GM21529 (cell line): ENCODE results near the gene MTMR3.

Experiments used
- ATAC-seq: cut with Tn5 transposase; IDR thresholded peaks from one replicate; pipeline ENCODE4 v1.9.1; 2021; ENCODE audit not compliant: unreplicated experiment

The MTMR3 gene

DNA sequence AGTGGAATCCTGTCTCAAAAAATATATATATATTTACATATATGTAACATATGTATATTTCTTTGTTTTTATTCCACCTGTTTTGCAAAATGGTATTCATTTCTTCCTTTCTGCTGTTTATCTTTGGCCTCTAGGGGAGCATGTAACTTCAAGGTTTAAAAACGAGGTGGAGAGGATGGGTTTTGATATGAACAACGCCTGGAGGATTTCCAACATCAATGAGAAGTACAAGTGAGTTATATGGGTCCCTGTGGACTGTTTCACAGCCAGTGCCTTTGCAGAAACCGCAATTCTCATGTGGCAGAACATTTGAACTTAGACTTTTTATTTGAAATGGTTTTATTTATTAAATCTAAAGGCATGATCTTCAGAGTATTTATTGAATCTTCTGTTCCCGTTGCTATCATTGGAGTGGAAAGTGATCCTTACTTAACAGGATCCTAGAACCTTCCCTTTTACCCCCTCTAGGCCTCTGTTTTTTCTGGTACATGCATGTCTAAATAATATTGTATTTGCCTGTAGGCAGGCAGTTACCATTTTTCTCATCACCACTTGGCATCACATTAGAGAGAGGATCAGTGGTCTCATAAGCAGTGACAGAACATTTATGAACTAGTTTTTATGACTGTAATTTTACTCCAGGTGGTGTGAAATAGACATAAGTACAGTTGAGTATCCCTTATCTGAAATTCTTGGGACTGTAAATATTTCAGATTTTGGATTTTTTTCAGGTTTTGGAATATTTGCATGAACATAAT is 115.8 kb downstream of the MTMR3 start:
- ATAC-seq, result no peak

DNA sequence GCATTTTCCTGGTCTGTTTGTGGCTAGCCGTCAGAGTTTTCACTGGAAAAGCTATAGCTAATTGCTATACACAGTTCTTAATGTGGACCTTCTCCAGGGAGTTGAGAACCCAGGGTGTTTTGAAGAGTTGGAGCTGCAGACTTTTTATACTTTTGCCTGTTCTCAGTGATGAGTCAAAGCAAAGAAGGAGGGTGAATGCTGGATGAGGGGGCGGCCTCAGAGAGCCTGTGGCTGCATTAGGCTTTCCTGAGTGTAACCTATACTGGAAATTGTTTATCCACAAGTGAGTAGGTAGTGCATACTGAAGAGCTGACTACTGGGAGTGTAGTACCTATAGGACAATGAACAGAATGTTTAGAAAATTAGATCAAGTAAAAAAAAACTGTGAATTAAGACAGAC is 117.6 kb downstream of the MTMR3 start:
- no peak for ATAC-seq

DNA sequence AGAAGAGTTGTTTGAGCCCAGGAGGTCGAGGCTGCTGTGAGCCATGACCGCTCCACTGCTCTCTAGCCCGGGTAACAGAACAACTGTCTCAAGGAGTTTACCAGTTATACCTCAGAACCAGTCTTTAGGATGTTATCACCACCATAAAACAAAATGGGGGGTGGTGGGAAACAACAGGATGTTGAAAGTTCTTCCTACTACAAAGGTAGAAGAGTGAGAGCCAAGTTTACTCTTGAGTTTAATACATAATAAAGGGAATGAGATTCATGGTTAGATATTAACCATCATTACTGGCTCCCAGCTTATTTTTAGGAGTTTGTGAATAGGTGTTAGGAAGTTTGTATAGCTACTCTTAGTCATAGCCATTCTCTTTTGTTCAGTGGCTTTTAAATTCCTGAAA is 118.5 kb downstream of the MTMR3 start:
- ATAC-seq, result no peak

DNA sequence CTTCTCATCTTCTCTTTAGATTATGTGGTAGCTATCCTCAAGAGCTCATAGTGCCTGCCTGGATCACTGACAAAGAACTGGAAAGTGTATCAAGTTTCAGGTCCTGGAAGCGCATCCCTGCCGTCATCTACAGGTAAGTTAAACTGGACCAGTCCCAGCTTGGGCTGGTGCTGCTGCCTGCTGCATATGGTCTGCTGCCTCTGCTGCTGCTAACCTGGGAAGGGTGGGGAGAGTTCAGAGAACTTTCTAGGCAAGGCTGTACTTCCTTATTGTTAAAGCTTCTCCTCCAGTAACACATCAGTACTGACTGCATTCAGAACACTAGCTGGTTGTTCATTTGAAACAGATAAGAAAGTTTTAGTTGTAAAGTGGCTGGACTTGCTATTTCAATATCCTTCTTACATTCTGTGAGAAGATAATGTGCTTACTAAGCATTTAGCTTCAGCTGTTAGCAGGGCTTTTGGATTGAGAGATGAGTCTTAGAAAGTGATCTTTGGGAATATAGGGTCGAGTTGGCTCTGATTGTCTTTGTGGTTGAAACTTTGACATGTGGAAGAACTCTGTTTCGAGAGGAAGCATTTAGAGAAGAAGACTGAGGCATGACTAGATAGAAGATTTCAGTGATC is 120.0 kb downstream of the MTMR3 start:
- ATAC-seq, result no peak

DNA sequence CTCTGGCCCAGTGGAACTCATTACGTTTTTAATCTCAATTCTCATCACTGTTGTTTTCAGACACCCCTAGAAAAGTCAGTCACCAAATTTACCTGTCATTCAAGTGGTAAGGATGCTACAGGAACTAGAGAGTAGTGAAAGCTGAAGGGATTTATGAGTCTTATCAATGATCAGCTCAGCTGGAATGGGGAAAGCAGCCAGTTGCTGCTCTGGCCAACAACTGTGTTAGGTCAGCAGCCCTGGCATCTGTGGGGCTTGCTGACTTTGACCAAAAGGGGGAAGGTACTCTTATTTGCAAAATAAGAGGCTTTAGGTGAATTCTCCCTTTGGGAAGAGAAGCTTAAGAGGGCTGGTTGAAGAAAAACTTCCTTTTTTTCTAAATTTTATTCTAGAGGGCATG is 121.1 kb downstream of the MTMR3 start:
- no peak for ATAC-seq

DNA sequence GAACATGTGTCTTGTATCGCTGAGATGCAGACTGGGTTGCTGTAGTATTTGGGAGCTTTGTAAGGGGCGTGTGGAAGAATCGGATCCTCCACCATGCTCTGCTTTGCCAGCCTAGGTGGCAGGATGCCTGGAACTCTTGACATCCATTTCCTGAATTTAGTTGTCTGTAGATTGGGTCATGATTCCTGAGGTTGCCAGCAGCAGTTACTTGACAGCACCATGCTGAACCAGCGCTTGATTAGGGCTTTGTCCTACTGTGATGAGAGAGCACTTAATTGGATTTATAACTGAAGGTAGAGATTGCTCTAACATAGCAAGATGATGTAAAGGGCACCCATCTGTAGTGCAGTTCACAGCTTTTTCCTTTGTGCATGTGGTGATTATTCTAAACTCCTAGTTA is 121.7 kb downstream of the MTMR3 start:
- no peak for ATAC-seq

DNA sequence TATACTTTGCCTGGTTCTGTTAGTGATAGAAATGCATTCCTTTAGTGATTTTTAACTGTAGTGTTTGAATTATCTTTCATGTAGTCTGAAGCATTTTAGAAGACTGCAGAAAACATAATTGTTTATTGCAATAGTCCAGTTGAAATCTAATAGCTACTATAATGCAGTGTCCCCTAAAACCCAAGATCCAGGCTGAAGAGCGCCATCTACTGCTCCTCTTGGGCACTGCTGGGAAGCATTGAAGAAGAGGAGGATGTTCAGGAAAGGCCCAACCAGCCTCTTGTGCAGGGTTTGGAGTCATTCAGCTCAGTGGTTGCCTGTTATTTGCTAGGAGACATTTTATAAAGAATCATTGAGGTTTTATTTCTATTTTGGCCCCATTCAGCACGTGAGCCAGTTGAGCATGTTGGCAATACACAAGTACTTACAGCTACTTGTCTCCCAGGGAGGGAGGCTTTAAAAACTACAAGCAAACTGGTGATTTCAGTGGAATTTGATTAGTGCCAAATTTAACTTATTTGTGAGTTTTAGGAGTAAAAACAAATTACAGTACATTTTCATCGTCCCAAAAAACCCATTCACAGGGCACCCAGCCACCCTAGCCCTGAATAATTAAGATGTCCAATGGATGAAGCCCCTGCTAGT is 122.4 kb downstream of the MTMR3 start:
- ATAC-seq, result no peak

DNA sequence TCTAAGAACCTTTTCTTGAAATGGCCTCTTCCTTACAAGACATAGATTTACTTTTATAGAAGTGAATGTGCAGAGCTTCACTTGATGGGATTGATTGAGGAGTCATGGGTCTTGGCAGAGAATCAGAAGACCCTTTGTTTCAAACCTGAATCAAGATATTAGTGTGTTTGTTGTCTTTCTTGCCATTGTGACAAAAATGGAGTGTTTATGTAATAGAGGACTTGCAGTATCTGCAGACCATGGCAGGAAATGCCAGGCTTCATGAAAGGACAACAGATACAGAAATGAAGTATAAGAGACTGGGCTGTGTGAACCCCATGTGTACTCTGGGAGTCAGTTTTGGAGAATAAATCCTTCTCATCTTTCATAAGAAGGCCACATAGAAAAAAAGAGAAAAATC is 124.4 kb downstream of the MTMR3 start:
- no peak for ATAC-seq

DNA sequence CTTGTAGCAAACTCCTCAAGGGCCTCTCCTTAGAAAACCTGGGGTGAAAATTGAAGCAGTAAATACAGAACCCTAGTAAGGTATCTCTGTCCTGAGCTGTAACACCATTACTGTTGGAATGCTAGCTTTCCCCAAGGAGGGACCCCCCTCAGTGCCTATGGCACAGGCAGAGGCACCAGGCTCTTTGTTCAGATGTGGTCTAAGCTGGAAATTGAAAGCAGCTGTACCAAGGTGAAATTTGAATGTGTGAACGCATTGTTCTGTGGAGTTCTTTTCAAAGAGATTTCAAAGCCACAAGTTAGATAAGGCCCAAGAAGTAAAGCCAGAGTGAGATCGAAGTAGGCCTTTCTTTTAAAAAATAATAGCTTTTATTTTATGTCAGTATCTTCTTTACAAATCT is 125.4 kb downstream of the MTMR3 start:
- ATAC-seq, result no peak

DNA sequence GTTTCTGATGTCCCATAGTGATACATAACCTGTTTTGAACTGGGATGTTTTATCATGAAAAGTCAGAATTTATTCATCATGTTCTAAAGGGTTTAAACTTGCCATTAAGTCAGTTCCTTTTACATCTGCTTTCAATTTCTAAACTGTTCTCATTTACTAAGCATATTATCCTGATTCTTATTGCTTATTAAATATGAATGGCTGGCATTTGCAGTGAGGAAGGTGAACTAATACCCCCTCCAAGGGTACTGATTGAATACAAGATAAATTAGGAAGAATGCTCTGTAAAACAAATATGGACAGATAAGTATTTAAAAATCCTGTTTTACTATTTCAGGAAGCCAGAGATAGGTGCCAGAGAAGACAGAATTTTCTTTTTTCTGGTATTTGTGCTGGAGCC is 126.5 kb downstream of the MTMR3 start:
- no peak for ATAC-seq

DNA sequence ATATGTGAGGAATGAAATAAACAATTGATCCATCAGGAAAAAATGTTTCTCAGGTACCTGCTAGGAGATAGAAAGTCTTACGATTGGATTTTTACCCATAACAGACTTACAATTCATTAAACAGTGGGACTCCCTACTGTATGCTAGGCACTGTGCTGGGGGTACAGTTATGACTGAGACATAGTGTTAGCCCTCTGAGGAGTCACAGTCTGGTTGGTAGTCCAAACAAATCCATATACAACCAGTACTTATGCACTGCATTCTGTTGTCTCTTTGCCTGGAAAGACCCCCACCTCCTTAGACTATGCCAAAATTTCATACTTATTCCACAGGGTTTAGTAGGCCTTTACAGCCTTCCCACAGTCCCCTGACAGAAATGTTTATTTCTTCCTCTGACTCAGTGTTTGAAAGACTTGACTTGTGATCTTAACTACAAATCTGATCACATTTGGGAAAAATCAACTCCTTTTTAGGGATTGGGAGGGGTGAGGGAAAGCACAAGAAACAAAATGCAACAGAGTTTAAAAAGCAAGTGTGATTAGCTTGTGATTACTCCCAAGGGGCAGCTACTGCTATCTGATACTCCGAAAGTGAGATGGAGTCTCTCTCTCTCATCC is 127.9 kb downstream of the MTMR3 start:
- no peak for ATAC-seq

DNA sequence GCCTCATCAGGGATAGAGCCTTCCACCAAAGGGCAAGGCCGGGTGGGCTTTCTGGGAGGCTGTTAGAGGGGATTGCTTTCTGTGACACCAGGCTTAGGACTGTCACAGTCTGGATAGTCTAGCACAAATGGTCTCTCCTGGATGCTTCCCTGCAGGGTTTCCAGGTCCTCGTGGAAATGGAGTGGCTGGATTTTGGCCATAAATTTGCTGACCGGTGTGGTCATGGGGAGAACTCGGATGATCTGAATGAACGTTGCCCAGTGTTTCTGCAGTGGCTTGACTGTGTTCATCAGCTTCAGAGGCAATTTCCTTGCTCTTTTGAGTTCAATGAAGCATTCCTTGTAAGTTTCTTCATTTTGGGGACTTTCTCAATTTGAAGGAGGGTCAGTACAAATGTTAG is 130.2 kb downstream of the MTMR3 start:
- no peak for ATAC-seq

DNA sequence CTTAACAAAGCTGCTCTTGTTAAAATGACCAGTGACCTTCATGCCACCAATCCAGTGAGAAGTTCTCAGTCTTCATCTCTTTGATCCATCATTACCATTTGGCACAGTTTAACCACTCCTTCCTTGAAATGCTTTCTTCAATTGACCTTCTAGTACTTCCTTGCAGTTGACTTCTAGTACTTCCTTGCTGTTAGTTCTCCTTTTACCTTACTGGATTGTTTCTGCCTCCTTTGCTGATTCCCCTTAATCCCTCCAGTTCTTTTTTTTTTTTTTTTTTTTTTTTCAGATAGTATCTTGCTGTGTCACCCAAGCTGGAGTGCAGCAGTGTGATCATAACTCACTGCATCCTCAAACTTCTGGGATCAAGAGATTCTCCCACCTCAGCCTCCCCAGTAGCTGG is 131.3 kb downstream of the MTMR3 start:
- no peak for ATAC-seq

DNA sequence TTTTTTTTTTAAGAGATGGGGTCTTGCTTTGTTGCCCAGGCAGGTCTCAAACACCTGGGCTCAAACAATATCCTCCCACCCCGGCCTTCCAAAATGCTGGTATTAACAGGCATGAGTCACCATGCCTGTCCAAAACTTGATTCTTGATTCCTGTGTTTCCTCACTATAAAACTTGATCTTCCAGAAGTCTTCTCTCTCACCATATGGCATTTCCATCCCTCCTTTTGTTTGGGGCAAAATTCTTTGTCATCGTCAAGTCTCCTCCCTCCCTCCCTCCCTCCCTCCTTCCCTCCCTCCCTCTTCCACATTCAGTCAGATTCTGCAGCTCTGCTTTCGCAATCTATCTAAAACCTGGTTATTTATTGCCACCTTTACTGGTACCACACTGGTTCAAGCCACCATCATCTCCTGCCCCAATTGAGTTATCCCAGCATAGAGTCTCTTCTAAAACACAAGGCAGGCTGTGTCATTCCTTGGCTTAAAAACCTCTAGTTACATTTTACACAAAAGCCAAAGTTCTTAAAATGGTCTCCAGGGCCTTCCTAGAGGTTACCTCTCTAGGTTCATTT is 132.3 kb downstream of the MTMR3 start:
- ATAC-seq, result no peak

DNA sequence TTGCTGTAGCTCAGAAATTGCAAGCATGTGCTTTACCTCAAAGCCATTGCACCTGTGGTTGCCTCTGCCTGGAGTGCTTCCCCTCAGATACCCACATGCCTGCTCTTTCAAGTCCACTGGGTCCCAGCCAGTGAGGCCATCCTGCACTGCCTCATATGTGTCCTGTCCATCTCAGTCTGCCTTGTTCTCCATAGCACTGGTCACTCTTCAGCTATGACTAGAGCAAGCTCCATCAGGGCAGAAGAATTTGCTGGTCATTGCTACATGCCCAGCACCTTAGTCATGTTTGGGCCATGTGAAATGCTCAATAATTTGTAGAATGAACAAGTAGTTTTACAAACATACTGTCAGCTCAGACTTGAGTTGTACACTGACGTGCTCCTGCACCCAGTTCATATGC is 132.9 kb downstream of the MTMR3 start:
- ATAC-seq, result no peak

DNA sequence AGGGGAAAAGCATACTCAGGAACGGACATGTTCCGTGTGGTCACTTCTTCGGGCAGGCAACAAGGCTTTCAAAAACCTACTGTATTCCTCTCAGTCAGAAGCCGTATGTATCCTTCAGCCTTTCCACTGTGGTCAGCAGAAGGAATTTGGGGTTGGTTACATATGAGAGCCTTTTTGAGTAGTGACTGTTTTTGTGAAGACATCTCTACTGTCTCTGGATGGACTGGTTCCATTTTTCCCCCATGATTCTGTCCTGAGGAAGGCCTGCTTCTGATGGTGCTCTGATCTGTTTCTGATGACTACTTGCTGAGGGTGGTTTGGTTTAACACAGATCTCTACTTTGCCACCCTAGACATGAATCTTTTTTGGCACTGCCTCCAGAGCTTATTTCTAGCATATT is 133.6 kb downstream of the MTMR3 start:
- ATAC-seq, result no peak

DNA sequence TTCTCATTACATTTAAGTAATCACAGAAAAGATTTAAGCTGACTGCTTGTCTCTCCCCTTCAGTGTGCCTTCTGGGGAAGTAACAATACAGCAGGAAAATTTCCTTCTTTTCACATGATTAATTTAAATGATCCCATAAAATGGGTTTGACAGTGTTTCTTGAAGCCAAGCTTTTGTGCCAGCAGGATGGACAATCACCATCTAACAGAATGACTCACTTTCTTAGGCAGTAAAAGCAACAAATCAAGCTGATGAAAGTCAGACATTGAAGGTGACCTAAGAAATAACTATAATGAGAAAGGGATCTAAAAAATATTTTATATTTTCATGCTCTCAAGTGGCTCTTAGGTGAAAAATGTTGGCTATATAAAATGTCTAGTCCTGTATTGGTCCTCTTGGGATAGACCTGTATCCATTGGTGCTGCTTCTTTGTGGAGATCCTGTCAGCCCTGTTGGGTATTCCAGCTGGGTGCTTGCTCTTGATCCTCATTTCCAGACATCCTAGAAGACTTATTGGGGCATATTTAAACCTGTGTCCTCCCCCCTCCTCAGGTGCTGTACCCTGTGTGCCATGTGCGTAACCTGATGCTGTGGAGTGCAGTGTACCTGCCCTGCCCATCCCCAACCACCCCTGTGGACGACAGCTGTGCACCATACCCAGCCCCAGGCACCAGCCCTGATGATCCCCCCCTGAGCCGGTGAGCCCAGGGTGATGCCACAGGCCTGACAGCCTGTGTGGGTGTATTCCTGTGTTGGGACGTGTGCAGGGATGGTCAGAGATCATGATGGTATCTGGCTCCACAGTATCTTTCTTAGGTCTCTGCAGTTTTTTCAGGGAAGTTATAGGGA is 134.6 kb downstream of the MTMR3 start:
- ATAC-seq, result no peak

DNA sequence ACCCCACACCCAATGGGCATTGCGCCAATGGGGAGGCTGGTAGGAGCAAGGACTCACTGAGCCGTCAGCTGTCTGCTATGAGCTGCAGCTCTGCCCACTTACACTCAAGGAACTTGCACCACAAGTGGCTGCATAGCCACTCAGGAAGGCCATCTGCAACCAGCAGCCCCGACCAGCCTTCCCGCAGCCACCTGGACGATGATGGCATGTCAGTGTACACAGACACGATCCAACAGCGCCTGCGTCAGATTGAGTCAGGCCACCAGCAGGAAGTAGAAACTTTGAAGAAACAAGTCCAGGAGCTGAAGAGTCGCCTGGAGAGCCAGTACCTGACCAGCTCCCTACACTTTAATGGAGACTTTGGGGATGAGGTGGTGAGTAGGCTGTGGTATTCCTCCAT is 137.5 kb downstream of the MTMR3 start:
- no peak for ATAC-seq

DNA sequence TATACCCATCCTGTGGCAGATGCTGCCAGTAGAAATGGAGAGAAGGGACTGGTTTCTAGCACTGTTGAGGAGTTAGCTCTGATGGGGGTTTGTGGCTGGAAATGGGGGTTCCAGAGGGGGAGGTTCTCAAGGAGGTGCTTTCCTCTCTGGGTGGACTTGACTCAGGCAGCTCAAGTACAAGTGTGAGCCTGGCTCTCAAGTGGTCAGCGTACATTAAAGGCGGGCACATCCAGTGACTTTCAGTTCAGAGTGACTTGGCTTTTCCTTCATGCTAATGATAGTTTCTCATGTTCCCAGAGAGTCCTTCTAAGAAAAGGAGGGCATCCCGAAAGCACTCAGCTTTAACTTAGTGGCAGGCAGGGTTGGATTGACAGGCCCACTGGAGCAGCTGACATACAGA is 138.4 kb downstream of the MTMR3 start:
- no peak for ATAC-seq

DNA sequence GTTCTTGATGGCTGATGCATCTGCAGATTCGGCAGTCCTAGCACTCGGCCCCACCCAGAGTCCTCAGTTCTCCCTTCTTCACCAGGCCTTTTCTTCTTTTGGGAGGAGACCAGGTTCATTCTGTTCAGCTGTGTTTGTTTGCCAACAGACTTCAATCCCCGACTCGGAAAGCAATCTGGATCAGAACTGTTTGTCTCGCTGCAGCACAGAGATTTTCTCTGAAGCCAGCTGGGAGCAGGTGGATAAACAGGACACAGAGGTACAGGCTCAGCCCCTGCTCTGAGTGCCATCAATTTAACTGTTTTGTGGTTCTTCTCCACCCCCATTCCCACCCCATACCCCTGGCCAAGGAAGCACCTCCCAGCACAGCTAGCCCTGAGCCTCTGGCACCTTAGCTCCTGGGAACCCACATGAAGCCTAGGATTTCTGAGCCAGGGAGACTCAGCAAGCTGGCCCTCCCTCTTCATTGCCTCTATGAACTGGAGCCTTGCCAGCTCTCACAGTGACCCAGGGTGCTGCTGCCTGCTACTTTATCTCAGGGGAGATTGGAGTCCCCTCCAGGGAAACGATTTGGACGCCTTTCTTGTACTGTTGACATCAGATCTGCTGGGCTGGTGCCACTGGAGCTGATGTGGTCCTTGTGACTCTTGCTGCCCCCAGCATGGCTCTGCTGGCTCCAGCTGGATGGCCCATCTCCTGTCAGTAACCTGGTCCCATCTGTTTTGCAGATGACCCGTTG is 139.1 kb downstream of the MTMR3 start:
- ATAC-seq, result no peak
